DMS79 treated with DMSO at 0.1 percent for 48 hours (cell line): Measurements from ENCODE around the gene MEAF6.

Experiments
- DNase-seq: peaks from one replicate; lab custom pipeline; 2025; lab: John Stamatoyannopoulos, UW

MEAF6 gene

GRCh38 chr1:37474046-37474696 lies 40.4 kb downstream of the MEAF6 start, which contains the start of gene ZC3H12A:
ZC3H12A (plus strand) TSS chr1:37474580; CDS start chr1:37475497, 917 bp downstream.
- DNase-seq = peak; percentile 65

GRCh38 chr1:37473431-37474045 lies 41.0 kb downstream of the MEAF6 start:
- no peak for DNase-seq

- no peak for DNase-seq
These were observed 41.6 kb downstream of the MEAF6 start for GRCh38 chr1:37472994-37473393.

GRCh38 chr1:37472281-37472680 lies 42.3 kb downstream of the MEAF6 start:
- DNase-seq = no peak

GRCh38 chr1:37471345-37472231 lies 43.0 kb downstream of the MEAF6 start:
- DNase-seq = no peak

- no peak for DNase-seq
These were observed 45.2 kb downstream of the MEAF6 start for GRCh38 chr1:37469386-37469785.

- no peak for DNase-seq
These were observed 46.5 kb downstream of the MEAF6 start for GRCh38 chr1:37468037-37468436.

GRCh38 chr1:37465593-37466517 lies 48.7 kb downstream of the MEAF6 start:
- DNase-seq = no peak

GRCh38 chr1:37464443-37464842 lies 50.1 kb downstream of the MEAF6 start:
- DNase-seq = no peak

GRCh38 chr1:37461698-37462436 lies 52.7 kb downstream of the MEAF6 start:
- DNase-seq = no peak

- no peak for DNase-seq
These were observed 56.0 kb downstream of the MEAF6 start for GRCh38 chr1:37458551-37458950.

- no peak for DNase-seq
These were observed 58.0 kb downstream of the MEAF6 start for GRCh38 chr1:37456614-37457013.

- DNase-seq = no peak
These were observed 59.0 kb downstream of the MEAF6 start for GRCh38 chr1:37455516-37455915.

- no peak for DNase-seq
These were observed 60.9 kb downstream of the MEAF6 start for GRCh38 chr1:37453647-37454046.

- DNase-seq = no peak
These were observed 62.1 kb downstream of the MEAF6 start for GRCh38 chr1:37452416-37452815.

GRCh38 chr1:37449936-37450335 lies 64.6 kb downstream of the MEAF6 start:
- no peak for DNase-seq

GRCh38 chr1:37448691-37449417 lies 65.7 kb downstream of the MEAF6 start:
- DNase-seq = no peak

GRCh38 chr1:37448185-37448584 lies 66.4 kb downstream of the MEAF6 start:
- no peak for DNase-seq

- DNase-seq = no peak
These were observed 67.7 kb downstream of the MEAF6 start for GRCh38 chr1:37446874-37447273.

GRCh38 chr1:37442644-37443043 lies 71.9 kb downstream of the MEAF6 start:
- no peak for DNase-seq
